Heart left ventricle (tissue), 13 donors: Measurements from ENCODE around the gene CALR3.

Source experiments
- CTCF ChIP-seq, 12 donors: fragments of 200-600 bp; sonication (generic) in 4 of 12; IDR thresholded peaks; one replicate each; pipeline versions ENCODE4 v1.5.0 to v1.8.0; 2018 to 2022; ENCODE audit warnings: antibody characterized with exemption in 12 of 12, mild to moderate bottlenecking in 5 of 12
- POLR2A ChIP-seq, 2 donors: fragments of 450-650 bp; IDR thresholded peaks; one replicate each; pipeline ENCODE4 v1.6.1; 2017; ENCODE audit warnings: antibody characterized with exemption in 2 of 2, mild to moderate bottlenecking in 2 of 2, moderate library complexity in 2 of 2
- donor health status: ischemic (EF 13 %, LVEDD 7.1; RV severe dilation, severe dysfunction).
- donor health status: DM: no; HTN: yes; CAD: no.
- donor health status: DM: no; HTN: no; CAD: no.
- donor health status: ischemic (EF 25% LVEDD 6.9; RV normal size, moderate dysfunction).
- donor health status: ischemic (EF 25% LVEDD 5.7; RV mildly dilated, moderate dysfunction).
- donor health status: ischemic (EF 35%, LVEDD 5.7; RV mildly dilated, moderate dysfunction).
- donor health status: nonischemic (EF 11% LVEDD 7.7; RV severe dilation, severe dysfunction).
- donor health status: DM: yes; HTN: yes; CAD: no.
- donor health status: PGD.
- donor health status: ischemic (EF 29% LVEDD 5.4; RV normal size, mild dysfunction).
- donor health status: nonischemic (EF 23%, LVEDD 6.1; RV moderate dilation, normal function).

- TF ChIP-seq CTCF (IDR thresholded peaks at IDR 0.05), result no peak
- no peak for TF ChIP-seq POLR2A (IDR thresholded peaks at IDR 0.05)
Measured at GRCh38 chr19:16516923-16517610, 21.1 kb upstream of the CALR3 start.
